Nephron (organoid): ENCODE results near the gene ANKFN1.

Experiments
- H3K27ac Mint-ChIP-seq, 3 experiments: 2 replicates each; pipeline ENCODE4 v1.8.0; 2020; ENCODE audit warnings: mixed read lengths in 3 of 3, mild to moderate bottlenecking in 2 of 3, moderate library complexity in 1 of 3
- H3K27me3 Mint-ChIP-seq: 2 replicates; pipeline ENCODE4 v1.8.0; 2021; ENCODE audit warnings: low read depth, mild to moderate bottlenecking, moderate library complexity, mixed read lengths
- H3K36me3 Mint-ChIP-seq: 2 replicates; pipeline ENCODE4 v1.8.0; 2020; ENCODE audit warnings: low read depth, mixed read lengths
- H3K4me1 Mint-ChIP-seq: 2 replicates; pipeline ENCODE4 v1.8.0; 2020; ENCODE audit warnings: mixed read lengths
- H3K4me3 Mint-ChIP-seq, 3 experiments: 2 replicates each; pipeline ENCODE4 v1.8.0; 2020; ENCODE audit warnings: mild to moderate bottlenecking in 3 of 3, mixed read lengths in 3 of 3, moderate library complexity in 2 of 3
- H3K9me3 Mint-ChIP-seq: 2 replicates; pipeline ENCODE4 v1.8.0; 2020; ENCODE audit warnings: mixed read lengths
- CTCF ChIP-seq, 3 experiments: fragments of 200-600 bp; sonication (generic); IDR thresholded peaks; one replicate each; pipeline ENCODE4 v1.5.0; 2021; ENCODE audit warnings: antibody characterized with exemption in 3 of 3; ENCODE audit not compliant: unreplicated experiment in 3 of 3

The ANKFN1 gene

DNA sequence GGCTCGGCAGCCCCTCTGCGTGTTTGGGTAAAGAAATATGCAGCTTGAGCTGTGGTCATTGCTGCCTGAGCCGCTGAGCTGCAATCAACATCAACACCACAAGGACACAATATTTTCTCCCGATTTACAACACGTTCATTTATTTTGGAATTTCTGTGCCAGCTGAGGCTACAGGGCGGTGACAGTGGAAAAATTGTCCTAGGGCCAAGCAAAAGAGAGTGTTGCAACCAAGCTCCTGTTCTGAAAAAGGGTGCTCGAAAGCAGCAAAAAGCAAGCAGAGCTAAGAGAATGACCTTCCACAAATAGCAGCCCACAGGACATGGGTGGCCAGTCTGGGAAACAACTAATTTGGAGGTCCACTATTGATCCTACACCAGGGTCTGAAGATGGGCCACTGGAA, 404.8 kb downstream of the ANKFN1 start:
- peaks cover 6% of the 10 kb centered on the region for H3K27me3 Mint-ChIP-seq
- H3K36me3 Mint-ChIP-seq: no peaks in the 10 kb centered on the region
- no peak overlapping the region for H3K27ac Mint-ChIP-seq
- H3K4me3 Mint-ChIP-seq: no peak overlapping the region
- peaks cover 13% of the 10 kb centered on the region for H3K9me3 Mint-ChIP-seq
- no peaks in the 10 kb centered on the region for H3K4me1 Mint-ChIP-seq
- TF ChIP-seq CTCF (IDR thresholded peaks at IDR 0.05; ENCODE audit: unreplicated experiment in 3 of 3): no peak
